AML-193 (cell line): ENCODE data around the gene MEGF6.

ENCODE experiments used
- DNase-seq, 2 experiments: peaks; one replicate each; lab custom pipeline; 2025; lab: John Stamatoyannopoulos, UW

MEGF6 gene

GRCh38 chr1:3441880-3442279 is 169.4 kb downstream of the MEGF6 start:
- DNase-seq, result no peak

- no peak for DNase-seq
These were observed 169.9 kb downstream of the MEGF6 start for GRCh38 chr1:3441410-3441847.

GRCh38 chr1:3440711-3441409 is 170.4 kb downstream of the MEGF6 start:
- DNase-seq, result no peak

- DNase-seq, result no peak
These were observed 171.0 kb downstream of the MEGF6 start for GRCh38 chr1:3440300-3440681.
